ENCODE measurements around the gene PASK. TPM values are rescaled to one million over a fixed set of nuclear protein-coding genes. Genes with fewer than 3 reads are reported as not detected.

Gene PASK
- total RNA-seq, 5 donors from 2014 or later (not counting 1 experiment from before 2014, with no cell fraction given) = 80.5 to 272 (median 167) TPM

DNA sequence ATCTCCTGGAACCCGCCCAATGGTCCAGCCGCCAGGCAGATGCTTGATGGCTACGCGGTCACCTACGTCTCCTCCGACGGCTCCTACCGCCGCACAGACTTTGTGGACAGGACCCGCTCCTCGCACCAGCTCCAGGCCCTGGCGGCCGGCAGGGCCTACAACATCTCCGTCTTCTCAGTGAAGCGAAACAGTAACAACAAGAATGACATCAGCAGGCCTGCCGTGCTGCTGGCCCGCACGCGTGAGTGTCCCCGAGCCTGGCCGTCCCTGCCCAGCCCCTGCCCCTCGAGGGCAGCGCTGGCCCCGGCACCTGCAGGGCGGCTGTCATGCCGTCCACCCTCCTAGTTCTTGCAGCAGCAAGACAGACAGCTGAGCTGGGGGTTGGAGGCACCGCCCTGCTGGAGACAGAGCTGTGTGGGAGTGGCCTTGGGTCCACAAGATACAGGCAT is 83.9 kb downstream of the PASK start:
- peaks cover 0 to 23% of the 10 kb centered on the region in 2 experiments for H3K27me3 ChIP-seq (replicated peaks in 1 of 2; ENCODE audit: control insufficient read depth in 2 of 2, extremely low read depth in 1 of 2, insufficient read depth in 2 of 2, low read length in 1 of 2)
- CTCF ChIA-PET = no interaction called here
- 92% methylated on average over 26 of the region's 27 CpGs for WGBS (ENCODE audit: insufficient coverage)
- H3K36me3 ChIP-seq (ENCODE audit: control insufficient read depth in 2 of 2, extremely low read depth in 1 of 2, insufficient read depth in 1 of 2, low read length in 1 of 2) = no peaks in the 10 kb centered on the region
- peaks cover 0 to 13% of the 10 kb centered on the region in 2 experiments for H3K4me1 ChIP-seq (ENCODE audit: control insufficient read depth in 1 of 2, extremely low read depth in 1 of 2, insufficient read depth in 2 of 2, low read length in 2 of 2)
- Mint-ChIP-seq H3K4me3 (no peak overlapping the region), H3K36me3 (peaks cover 4% of the 10 kb centered on the region), H3K27me3 (no peaks in the 10 kb centered on the region), H3K9me3 (no peaks in the 10 kb centered on the region), H3K27ac (no peak overlapping the region), H3K4me1 (peaks cover 5 to 6% (median 5%) of the 10 kb centered on the region in 3 donors)
- H3K9me3 ChIP-seq = no peaks in the 10 kb centered on the region
- no peak overlapping the region for H3K4me3 ChIP-seq (ENCODE audit: control insufficient read depth in 1 of 2, extremely low read depth in 1 of 2, low read length in 1 of 2)
- DNase-seq = no peak
- no peak for ATAC-seq (replicated peaks in 1 of 4)
- H3K27ac ChIP-seq (ENCODE audit: low read length) = no peak overlapping the region
- POLR2A ChIA-PET = no interaction called here

DNA sequence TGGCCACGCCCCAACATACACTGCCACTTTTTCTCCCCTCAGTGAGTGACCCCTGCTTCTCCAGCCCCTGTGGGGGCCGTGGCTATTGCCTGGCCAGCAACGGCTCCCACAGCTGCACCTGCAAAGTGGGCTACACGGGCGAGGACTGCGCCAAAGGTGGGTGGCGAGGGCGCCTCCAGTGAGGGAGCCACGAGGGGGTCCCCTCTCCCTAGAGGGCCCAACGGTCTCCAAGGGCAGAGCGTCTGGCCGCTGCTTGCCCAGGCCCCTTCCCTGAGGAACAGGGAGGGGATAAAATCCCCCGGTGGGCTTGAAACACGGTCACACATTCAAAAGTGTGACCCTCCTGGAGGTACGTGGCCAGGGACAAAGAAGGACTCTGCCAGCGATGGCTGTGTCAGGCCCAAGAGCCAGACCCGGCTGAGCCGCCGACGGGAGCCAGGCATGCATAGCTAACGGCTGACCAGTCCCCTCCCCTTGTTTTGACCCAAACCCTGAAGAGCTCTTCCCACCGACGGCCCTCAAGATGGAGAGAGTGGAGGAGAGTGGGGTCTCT is 84.4 kb downstream of the PASK start:
- H3K4me1 ChIP-seq (ENCODE audit: control insufficient read depth in 1 of 2, extremely low read depth in 1 of 2, insufficient read depth in 2 of 2, low read length in 2 of 2) = peaks cover 0 to 13% of the 10 kb centered on the region in 2 experiments
- H3K36me3 Mint-ChIP-seq = peaks cover 4% of the 10 kb centered on the region
- POLR2A ChIA-PET = no interaction called here
- H3K27ac Mint-ChIP-seq = no peak overlapping the region
- no peaks in the 10 kb centered on the region for H3K36me3 ChIP-seq (ENCODE audit: control insufficient read depth in 2 of 2, extremely low read depth in 1 of 2, insufficient read depth in 1 of 2, low read length in 1 of 2)
- H3K27ac ChIP-seq (ENCODE audit: low read length) = no peak overlapping the region
- 83% methylated on average over 12 of the region's 23 CpGs for WGBS (ENCODE audit: insufficient coverage)
- no peaks in the 10 kb centered on the region for H3K27me3 Mint-ChIP-seq
- H3K27me3 ChIP-seq (replicated peaks in 1 of 2; ENCODE audit: control insufficient read depth in 2 of 2, extremely low read depth in 1 of 2, insufficient read depth in 2 of 2, low read length in 1 of 2) = peaks cover 0 to 22% of the 10 kb centered on the region in 2 experiments
- ATAC-seq (replicated peaks in 1 of 4) = no peak
- H3K9me3 Mint-ChIP-seq = no peaks in the 10 kb centered on the region
- H3K9me3 ChIP-seq = no peaks in the 10 kb centered on the region
- H3K4me1 Mint-ChIP-seq = peaks cover 5 to 6% (median 5%) of the 10 kb centered on the region in 3 donors
- no peak overlapping the region for H3K4me3 ChIP-seq (ENCODE audit: control insufficient read depth in 1 of 2, extremely low read depth in 1 of 2, low read length in 1 of 2)
- H3K4me3 Mint-ChIP-seq = peak overlapping the region in 1 of 3 donors; percentile 61
- CTCF ChIA-PET = no interaction called here
- no peak for DNase-seq

DNA sequence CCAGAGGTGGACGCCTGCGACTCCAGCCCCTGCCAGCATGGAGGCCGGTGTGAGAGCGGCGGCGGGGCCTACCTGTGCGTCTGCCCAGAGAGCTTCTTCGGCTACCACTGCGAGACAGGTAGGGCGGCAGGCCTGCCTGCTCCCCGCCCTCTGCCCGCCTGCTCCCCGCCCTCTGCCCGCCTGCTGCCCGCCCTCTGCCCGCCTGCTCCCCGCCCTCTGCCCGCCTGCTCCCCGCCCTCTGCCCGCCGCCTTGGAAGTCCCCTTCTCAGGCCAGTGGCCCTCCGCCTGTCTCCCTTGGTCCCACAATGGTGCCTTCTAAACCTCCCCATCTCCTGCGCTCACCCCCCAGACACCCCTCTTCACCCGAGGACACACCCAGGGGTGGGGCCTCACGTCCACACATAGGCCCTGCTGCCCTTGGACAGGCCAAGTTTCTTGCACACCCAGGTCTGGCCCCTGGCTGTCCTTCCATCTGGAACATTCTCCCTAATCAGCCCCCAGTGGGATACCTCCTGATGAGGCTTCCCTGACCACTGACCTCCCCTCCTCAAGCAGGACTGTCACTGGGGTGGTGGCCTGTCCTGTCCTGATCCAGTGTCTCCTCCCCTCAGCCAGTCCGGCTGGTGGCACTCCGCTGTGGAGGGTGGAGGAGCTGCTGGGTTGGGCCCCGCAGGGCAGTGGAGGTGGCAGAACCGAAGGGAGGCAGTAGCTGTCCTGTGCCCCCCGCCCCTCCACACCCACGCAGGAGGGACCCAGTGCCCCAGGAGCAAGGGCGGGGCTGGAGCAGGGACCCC is 85.1 kb downstream of the PASK start:
- DNase-seq (peak in 28 of 35 experiments; percentile 14 to 64 (median 35)), ATAC-seq (replicated peaks in 1 of 4) (peak; percentile 70 to 86 (median 81))
- Mint-ChIP-seq H3K27me3 (no peaks in the 10 kb centered on the region), H3K27ac (no peak overlapping the region), H3K36me3 (peaks cover 4% of the 10 kb centered on the region), H3K4me3 (peak overlapping the region in 2 of 3 donors; percentile 57 to 61), H3K4me1 (peaks cover 5 to 8% (median 5%) of the 10 kb centered on the region in 3 donors), H3K9me3 (no peaks in the 10 kb centered on the region)
- H3K27ac ChIP-seq (ENCODE audit: low read length) = no peak overlapping the region
- peak overlapping the region in 1 of 2 donors; percentile 15 for H3K4me3 ChIP-seq (ENCODE audit: control insufficient read depth in 1 of 2, extremely low read depth in 1 of 2, low read length in 1 of 2)
- no peaks in the 10 kb centered on the region for H3K9me3 ChIP-seq
- POLR2A ChIA-PET = no interaction called here
- no peaks in the 10 kb centered on the region for H3K36me3 ChIP-seq (ENCODE audit: control insufficient read depth in 2 of 2, extremely low read depth in 1 of 2, insufficient read depth in 1 of 2, low read length in 1 of 2)
- H3K4me1 ChIP-seq (ENCODE audit: control insufficient read depth in 1 of 2, extremely low read depth in 1 of 2, insufficient read depth in 2 of 2, low read length in 2 of 2) = peaks cover 0 to 13% of the 10 kb centered on the region in 2 experiments
- CTCF ChIA-PET = interaction anchor here (0.6 to 0.7 kb wide), 3 partner anchors 88 to 91 kb away, joined by 3 to 4 read pairs (median 3); no protein-coding TSS in a partner anchor
- 15% methylated on average over 25 of the region's 32 CpGs for WGBS (ENCODE audit: insufficient coverage)
- peaks cover 0 to 17% of the 10 kb centered on the region in 2 experiments for H3K27me3 ChIP-seq (replicated peaks in 1 of 2; ENCODE audit: control insufficient read depth in 2 of 2, extremely low read depth in 1 of 2, insufficient read depth in 2 of 2, low read length in 1 of 2)

DNA sequence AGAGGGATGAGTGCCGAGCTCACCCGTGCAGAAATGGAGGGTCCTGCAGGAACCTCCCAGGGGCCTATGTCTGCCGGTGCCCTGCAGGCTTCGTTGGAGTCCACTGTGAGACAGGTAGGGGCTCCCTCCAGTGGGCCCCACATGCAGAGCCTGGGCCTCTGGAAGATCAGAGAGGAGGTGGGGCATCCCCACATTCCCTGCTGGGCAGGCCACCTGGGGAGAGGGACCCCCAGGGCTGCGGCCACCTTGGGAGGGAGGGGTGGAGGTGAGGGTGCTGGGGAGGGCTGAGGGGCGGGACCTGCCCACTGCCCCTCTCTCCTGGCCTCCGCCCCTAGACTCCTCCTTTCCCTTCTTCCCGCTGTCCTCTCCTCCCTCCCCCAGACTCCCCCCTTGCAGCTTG is 85.7 kb downstream of the PASK start:
- H3K27ac Mint-ChIP-seq = no peak overlapping the region
- POLR2A ChIA-PET = no interaction called here

DNA sequence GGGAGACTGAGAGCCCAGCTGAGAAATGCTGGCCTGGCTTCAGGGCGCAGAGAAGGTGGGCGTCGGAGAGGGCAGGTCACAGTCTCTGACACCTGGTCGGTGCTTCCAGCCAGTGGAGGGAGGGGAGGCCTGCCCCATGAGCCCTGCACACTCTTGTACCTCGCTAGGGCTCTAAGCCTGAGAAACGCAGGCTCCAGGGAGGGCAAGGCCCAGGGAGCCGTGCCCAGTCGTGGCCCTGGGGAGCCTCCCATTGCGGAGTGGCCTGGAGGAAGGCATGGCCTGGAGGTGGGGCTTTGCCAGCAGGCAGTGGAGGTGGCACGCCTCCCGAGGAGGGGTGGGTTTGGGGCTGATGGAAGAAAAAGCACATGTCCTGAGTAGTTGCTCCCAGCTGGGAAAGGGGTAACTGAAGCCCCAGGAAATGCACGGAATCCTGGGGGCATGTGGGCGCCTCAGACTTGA is 86.2 kb downstream of the PASK start:
- H3K4me1 ChIP-seq (ENCODE audit: control insufficient read depth in 1 of 2, extremely low read depth in 1 of 2, insufficient read depth in 2 of 2, low read length in 2 of 2) = peaks cover 0 to 13% of the 10 kb centered on the region in 2 experiments
- H3K36me3 Mint-ChIP-seq = peaks cover 4% of the 10 kb centered on the region
- peak overlapping the region in 1 of 3 donors; percentile 61 for H3K4me3 Mint-ChIP-seq
- no peaks in the 10 kb centered on the region for H3K9me3 ChIP-seq
- ATAC-seq (replicated peaks in 1 of 4) = no peak
- no peak overlapping the region for H3K4me3 ChIP-seq (ENCODE audit: control insufficient read depth in 1 of 2, extremely low read depth in 1 of 2, low read length in 1 of 2)
- ChIA-PET CTCF (no interaction called here), POLR2A (no interaction called here)
- H3K27ac ChIP-seq (ENCODE audit: low read length) = no peak overlapping the region
- H3K36me3 ChIP-seq (ENCODE audit: control insufficient read depth in 2 of 2, extremely low read depth in 1 of 2, insufficient read depth in 1 of 2, low read length in 1 of 2) = no peaks in the 10 kb centered on the region
- WGBS (ENCODE audit: insufficient coverage) = 88% methylated on average over 12 of the region's 13 CpGs
- H3K9me3 Mint-ChIP-seq = no peaks in the 10 kb centered on the region
- peak in 1 of 35 experiments; percentile 12 for DNase-seq
- H3K27me3 ChIP-seq (replicated peaks in 1 of 2; ENCODE audit: control insufficient read depth in 2 of 2, extremely low read depth in 1 of 2, insufficient read depth in 2 of 2, low read length in 1 of 2) = peaks cover 0 to 17% of the 10 kb centered on the region in 2 experiments
- no peak overlapping the region for H3K27ac Mint-ChIP-seq
- H3K27me3 Mint-ChIP-seq = no peaks in the 10 kb centered on the region
- H3K4me1 Mint-ChIP-seq = peaks cover 5 to 8% (median 5%) of the 10 kb centered on the region in 3 donors

More for the DNA sequence above, 85.7 kb downstream of the PASK start:
- Histone ChIP-seq H3K4me3 (ENCODE audit: control insufficient read depth in 1 of 2, extremely low read depth in 1 of 2, low read length in 1 of 2) (peak overlapping the region in 1 of 2 donors; percentile 15), H3K9me3 (no peaks in the 10 kb centered on the region), H3K4me1 (ENCODE audit: control insufficient read depth in 1 of 2, extremely low read depth in 1 of 2, insufficient read depth in 2 of 2, low read length in 2 of 2) (peaks cover 0 to 13% of the 10 kb centered on the region in 2 experiments), H3K27ac (ENCODE audit: low read length) (no peak overlapping the region), H3K36me3 (ENCODE audit: control insufficient read depth in 2 of 2, extremely low read depth in 1 of 2, insufficient read depth in 1 of 2, low read length in 1 of 2) (no peaks in the 10 kb centered on the region), H3K27me3 (replicated peaks in 1 of 2; ENCODE audit: control insufficient read depth in 2 of 2, extremely low read depth in 1 of 2, insufficient read depth in 2 of 2, low read length in 1 of 2) (peaks cover 0 to 17% of the 10 kb centered on the region in 2 experiments)
- H3K27me3 Mint-ChIP-seq = no peaks in the 10 kb centered on the region
- peaks cover 4% of the 10 kb centered on the region for H3K36me3 Mint-ChIP-seq
- H3K4me3 Mint-ChIP-seq = peak overlapping the region in 2 of 3 donors; percentile 57 to 61
- 40% methylated on average over 5 of the region's 8 CpGs for WGBS (ENCODE audit: insufficient coverage)
- ATAC-seq (replicated peaks in 1 of 4) (peak; percentile 21 to 55 (median 36)), DNase-seq (peak in 2 of 35 experiments; percentile 11 to 21)
- no peaks in the 10 kb centered on the region for H3K9me3 Mint-ChIP-seq
- peaks cover 5 to 8% (median 5%) of the 10 kb centered on the region in 3 donors for H3K4me1 Mint-ChIP-seq
- CTCF ChIA-PET = interaction anchor here (0.6 to 0.7 kb wide), 3 partner anchors 88 to 91 kb away, joined by 3 to 4 read pairs (median 3); no protein-coding TSS in a partner anchor

DNA sequence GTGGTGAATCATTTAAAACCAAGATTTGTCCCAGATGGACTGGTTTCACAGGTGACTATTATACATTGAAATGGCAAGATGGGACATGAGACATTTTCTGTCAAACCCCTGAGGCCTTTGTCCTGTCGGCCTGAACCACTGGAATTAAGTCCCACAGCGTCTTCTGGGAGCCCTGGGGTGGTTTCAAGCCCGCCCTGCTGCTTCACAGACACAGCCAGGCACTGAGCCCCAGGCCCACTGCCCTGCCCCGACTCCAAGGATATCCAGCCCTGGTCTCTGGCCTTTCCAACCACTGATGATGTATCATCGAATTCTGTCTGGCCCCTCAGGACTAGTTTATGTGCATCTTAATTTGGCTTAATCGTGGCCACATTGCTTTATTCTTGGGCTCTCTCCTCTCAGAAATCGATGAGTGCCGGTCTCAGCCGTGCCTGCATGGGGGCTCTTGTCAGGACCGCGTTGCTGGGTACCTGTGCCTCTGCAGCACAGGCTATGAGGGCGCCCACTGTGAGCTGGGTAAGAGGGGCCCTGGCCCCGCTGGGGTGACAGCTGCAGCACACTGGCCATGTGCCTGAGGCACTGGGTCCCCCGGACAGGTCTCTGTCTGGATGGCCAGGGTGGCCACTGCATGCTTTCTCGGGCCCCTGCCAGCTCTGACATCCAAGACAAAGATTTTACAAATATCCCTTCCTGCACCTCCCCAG is 86.7 kb downstream of the PASK start:
- H3K4me3 Mint-ChIP-seq = peak overlapping the region in 1 of 3 donors; percentile 19
- CTCF ChIA-PET = no interaction called here
- Histone ChIP-seq H3K27me3 (replicated peaks in 1 of 2; ENCODE audit: control insufficient read depth in 2 of 2, extremely low read depth in 1 of 2, insufficient read depth in 2 of 2, low read length in 1 of 2) (peaks cover 0 to 17% of the 10 kb centered on the region in 2 experiments), H3K36me3 (ENCODE audit: control insufficient read depth in 2 of 2, extremely low read depth in 1 of 2, insufficient read depth in 1 of 2, low read length in 1 of 2) (no peaks in the 10 kb centered on the region), H3K4me3 (ENCODE audit: control insufficient read depth in 1 of 2, extremely low read depth in 1 of 2, low read length in 1 of 2) (no peak overlapping the region), H3K9me3 (no peaks in the 10 kb centered on the region), H3K4me1 (ENCODE audit: control insufficient read depth in 1 of 2, extremely low read depth in 1 of 2, insufficient read depth in 2 of 2, low read length in 2 of 2) (peaks cover 0 to 13% of the 10 kb centered on the region in 2 experiments), H3K27ac (ENCODE audit: low read length) (no peak overlapping the region)
- WGBS (ENCODE audit: insufficient coverage) = 80% methylated on average over 13 of the region's 15 CpGs
- ATAC-seq (replicated peaks in 1 of 4) (no peak), DNase-seq (peak in 1 of 35 experiments; percentile 12)
- peaks cover 4% of the 10 kb centered on the region for H3K36me3 Mint-ChIP-seq
- peaks cover 5 to 11% (median 9%) of the 10 kb centered on the region in 3 donors for H3K4me1 Mint-ChIP-seq
- POLR2A ChIA-PET = no interaction called here
- no peaks in the 10 kb centered on the region for H3K27me3 Mint-ChIP-seq
- no peak overlapping the region for H3K27ac Mint-ChIP-seq
- H3K9me3 Mint-ChIP-seq = no peaks in the 10 kb centered on the region

Data from T-cell (primary cell).